A549 (cell line): ENCODE results near the gene ADARB2.

Experiments
- CBX8 ChIP-seq: fragments of 200-600 bp; sonication (generic); IDR thresholded peaks from 2 replicates; pipeline ENCODE4 v1.6.1; 2016
- CHD2 ChIP-seq: fragments of 150-350 bp; IDR thresholded peaks from 2 replicates; pipeline ENCODE4 v1.6.1; 2014; ENCODE audit warnings: low read length; ENCODE audit not compliant: partially characterized antibody
- CHD4 ChIP-seq: fragments of 200-600 bp; sonication (generic); IDR thresholded peaks from 2 replicates; pipeline ENCODE4 v1.6.1; 2016; ENCODE audit warnings: antibody characterized with exemption, mild to moderate bottlenecking, borderline replicate concordance
- EP300 ChIP-seq, 2 experiments: fragments of >200 bp; sonication (Bioruptor Twin); formaldehyde crosslinking; IDR thresholded peaks; 2 replicates in 1 of 2; 3 replicates in 1 of 2; pipeline ENCODE4 v1.6.1; 2016 to 2017
- HEYL ChIP-seq: fragments of 250-450 bp; sonication (Bioruptor Pico); IDR thresholded peaks from 2 replicates; pipeline ENCODE4 v1.8.0; 2021; ENCODE audit warnings: mild to moderate bottlenecking, moderate library complexity
- MYC ChIP-seq: IDR thresholded peaks from 2 replicates; pipeline ENCODE4 v1.6.1; 2012; ENCODE audit warnings: mild to moderate bottlenecking, inconsistent platforms, low read length, improper control_type of control experiment, borderline replicate concordance
- POLR2A ChIP-seq: IDR thresholded peaks from 2 replicates; pipeline ENCODE4 v1.6.1; 2012; ENCODE audit warnings: mild to moderate bottlenecking, low read length
- RAD21 ChIP-seq, 2 experiments: fragments of >200 bp in 1 of 2; sonication (Bioruptor Twin) in 1 of 2; formaldehyde crosslinking in 1 of 2; IDR thresholded peaks in 1 of 2; conservative IDR thresholded peaks in 1 of 2; 2 replicates in 1 of 2; 3 replicates in 1 of 2; pipeline ENCODE4 v1.6.1; 2012 to 2018; ENCODE audit warnings: inconsistent platforms in 1 of 2
- RFX5 ChIP-seq: fragments of 450-650 bp; IDR thresholded peaks from 2 replicates; pipeline ENCODE4 v1.7.1; 2014; ENCODE audit warnings: antibody characterized with exemption, mild to moderate bottlenecking, moderate library complexity
- SMC3 ChIP-seq: fragments of >200 bp; sonication (Bioruptor Twin); formaldehyde crosslinking; IDR thresholded peaks from 3 replicates; pipeline ENCODE4 v1.6.1; 2018; ENCODE audit warnings: inconsistent platforms
- TF ChIP-seq, protein P1 (sequence below): fragments of >200 bp; sonication (Bioruptor Twin); formaldehyde crosslinking; IDR thresholded peaks from 3 replicates; pipeline ENCODE4 v1.5.1; 2016
- TF ChIP-seq, protein P2 (sequence below): fragments of >200 bp; sonication (Bioruptor Twin); formaldehyde crosslinking; IDR thresholded peaks from 3 replicates; pipeline ENCODE4 v1.6.1; 2016

GRCh38 chr10:1465993-1466764 is 271.1 kb downstream of the ADARB2 start:
- TF ChIP-seq, protein P1, sequence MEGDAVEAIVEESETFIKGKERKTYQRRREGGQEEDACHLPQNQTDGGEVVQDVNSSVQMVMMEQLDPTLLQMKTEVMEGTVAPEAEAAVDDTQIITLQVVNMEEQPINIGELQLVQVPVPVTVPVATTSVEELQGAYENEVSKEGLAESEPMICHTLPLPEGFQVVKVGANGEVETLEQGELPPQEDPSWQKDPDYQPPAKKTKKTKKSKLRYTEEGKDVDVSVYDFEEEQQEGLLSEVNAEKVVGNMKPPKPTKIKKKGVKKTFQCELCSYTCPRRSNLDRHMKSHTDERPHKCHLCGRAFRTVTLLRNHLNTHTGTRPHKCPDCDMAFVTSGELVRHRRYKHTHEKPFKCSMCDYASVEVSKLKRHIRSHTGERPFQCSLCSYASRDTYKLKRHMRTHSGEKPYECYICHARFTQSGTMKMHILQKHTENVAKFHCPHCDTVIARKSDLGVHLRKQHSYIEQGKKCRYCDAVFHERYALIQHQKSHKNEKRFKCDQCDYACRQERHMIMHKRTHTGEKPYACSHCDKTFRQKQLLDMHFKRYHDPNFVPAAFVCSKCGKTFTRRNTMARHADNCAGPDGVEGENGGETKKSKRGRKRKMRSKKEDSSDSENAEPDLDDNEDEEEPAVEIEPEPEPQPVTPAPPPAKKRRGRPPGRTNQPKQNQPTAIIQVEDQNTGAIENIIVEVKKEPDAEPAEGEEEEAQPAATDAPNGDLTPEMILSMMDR: no peak
- TF ChIP-seq, protein P2, sequence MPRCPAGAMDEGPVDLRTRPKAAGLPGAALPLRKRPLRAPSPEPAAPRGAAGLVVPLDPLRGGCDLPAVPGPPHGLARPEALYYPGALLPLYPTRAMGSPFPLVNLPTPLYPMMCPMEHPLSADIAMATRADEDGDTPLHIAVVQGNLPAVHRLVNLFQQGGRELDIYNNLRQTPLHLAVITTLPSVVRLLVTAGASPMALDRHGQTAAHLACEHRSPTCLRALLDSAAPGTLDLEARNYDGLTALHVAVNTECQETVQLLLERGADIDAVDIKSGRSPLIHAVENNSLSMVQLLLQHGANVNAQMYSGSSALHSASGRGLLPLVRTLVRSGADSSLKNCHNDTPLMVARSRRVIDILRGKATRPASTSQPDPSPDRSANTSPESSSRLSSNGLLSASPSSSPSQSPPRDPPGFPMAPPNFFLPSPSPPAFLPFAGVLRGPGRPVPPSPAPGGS: no peak
- TF ChIP-seq CBX8: no peak
- no peak for TF ChIP-seq SMC3
- TF ChIP-seq CHD4: no peak
- TF ChIP-seq HEYL (CRISPR knock-in tag): no peak
- no peak for TF ChIP-seq EP300 (IDR thresholded peaks at IDR 0.05)
- no peak for TF ChIP-seq CHD2
- TF ChIP-seq RFX5: no peak
- TF ChIP-seq POLR2A: no peak
- no peak for TF ChIP-seq MYC
- no peak for TF ChIP-seq RAD21 (conservative IDR thresholded peaks at IDR 0.05 in 1 of 2, IDR thresholded peaks at IDR 0.05 in 1 of 2)
